HL-60/S4 treated with retinoic acid at 250 ng/mL for 4 days and 3 days (cell line): ENCODE data around the gene SMARCD2.

ENCODE experiments used
- in situ Hi-C: fragments of 300-500 bp; cut with MboI; formaldehyde crosslinking; loops from 2 replicates; pipeline ENCODE4 v1.7.0; 2022; ENCODE audit warnings: low sequenced_read_pairs

Gene SMARCD2

DNA sequence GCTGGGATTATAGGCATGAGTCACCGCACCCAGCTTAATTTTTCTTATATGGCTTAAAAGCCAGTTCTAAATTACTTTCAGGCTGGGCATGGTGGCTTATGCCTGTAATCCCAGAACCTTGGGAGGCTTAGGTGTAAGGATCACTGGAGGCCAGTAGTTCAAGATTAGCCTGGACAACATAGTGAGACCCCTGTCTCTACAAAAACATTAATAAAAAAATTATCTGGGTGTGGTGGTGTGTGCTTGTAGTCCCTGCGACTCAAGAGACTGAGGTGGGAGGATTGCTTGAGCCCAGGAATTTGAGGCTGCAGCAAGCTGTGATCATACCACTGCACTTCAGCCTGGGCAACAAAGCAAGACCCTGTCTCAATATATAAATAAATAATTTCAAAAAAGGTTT is 10.8 kb upstream of the SMARCD2 start:
- in situ Hi-C loops: no loop called here

DNA sequence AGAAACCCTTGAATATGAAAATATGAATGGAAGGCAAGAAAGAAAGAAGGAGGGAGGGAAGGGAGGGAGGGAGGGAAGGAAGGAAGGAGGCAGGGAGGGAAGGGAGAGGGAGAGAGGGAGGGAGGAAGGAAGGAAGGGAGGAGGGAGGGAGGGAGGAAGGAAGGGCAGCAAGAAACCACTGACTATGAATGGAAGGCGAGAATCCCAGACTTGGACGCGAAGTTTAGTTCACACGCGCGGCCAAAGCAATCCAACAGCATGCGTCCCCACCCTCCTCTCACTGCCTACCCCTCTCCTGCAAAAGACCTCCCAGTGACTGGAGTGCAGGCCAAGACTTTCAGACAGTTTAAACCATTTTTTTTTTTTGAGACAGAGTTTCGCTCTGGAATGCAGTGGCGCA is 7.9 kb upstream of the SMARCD2 start:
- in situ Hi-C loops: no loop called here

DNA sequence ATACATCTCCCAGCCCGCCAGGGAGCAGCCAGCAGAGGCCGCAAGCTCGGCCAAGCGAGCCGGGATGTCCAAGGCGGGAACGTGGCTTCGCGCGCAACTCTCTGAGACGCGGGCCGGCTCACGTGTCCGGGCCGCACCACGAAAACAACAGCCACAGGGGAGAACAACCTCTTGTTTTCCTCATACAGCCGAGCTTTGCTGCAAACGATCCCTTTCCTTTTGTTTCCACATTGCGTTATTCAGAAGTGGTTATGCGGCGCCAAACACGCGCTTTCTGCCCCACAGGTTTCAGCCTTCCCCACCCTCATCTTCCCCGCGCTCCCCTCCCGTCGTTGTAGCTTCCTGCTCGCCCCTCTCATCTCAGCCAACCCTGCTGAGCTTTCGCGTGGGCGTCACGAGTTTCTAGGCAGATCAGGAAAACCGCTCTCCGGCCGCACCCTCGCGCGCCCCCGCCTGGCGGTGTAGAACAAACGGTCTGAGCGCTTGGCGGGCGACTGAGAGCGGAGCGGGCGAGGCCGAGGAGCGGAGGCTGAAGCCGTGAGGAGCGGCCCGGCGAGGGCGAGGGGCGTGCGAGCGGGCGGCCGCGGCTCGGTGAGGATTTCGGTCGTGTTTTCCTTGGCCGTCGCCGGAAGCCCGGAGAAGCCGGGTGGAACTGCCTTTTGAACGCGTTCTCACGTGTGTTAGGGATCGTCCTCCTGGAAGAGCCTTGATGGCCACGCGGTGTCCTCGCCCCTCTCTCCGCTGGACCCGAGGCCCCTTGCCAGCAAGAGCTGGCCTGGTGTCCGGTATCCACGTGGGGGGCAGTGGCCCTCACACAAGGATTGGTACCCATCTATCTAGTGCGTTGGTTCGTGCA is 6.6 kb upstream of the SMARCD2 start:
- in situ Hi-C loops: loop anchor here (25.0 kb wide), 1 partner anchor 412 kb away; the partner anchor contains the start of gene CYB561

DNA sequence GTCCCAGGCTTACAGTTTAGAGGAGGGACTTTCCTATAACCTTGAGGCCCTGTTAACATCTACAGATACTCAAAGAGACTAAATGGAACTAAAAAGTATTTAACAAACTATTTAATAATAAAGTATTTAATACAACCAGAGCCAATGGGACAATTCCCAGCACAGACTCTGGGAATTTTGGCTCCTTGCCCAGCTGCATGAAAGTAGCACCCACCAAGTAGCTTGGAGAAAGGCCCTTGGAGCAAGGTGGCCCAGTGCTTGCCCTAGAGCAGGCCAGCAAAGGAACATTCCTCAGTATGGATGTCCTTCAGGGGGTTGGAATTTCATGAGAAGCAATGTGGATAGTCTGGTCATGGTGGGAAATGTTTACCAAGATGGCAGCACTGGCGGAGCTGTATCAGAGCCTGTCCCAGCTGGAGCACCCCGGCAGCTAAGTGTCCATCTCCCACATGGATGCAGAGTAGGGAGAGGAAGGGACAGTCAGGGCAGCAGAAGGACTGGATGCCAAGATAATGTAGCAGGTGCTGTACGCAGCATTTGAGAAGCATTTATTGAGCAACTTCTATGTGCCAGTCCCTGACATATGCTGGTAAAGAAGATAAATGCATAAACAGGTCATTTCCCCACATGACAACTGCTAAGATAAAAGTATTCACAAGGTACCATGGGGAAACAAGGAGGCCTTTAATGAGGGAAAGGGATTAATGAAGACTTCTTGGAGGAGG is 5.2 kb upstream of the SMARCD2 start:
- in situ Hi-C loops: loop anchor here (25.0 kb wide), 1 partner anchor 410 kb away; the partner anchor contains the start of gene CYB561

DNA sequence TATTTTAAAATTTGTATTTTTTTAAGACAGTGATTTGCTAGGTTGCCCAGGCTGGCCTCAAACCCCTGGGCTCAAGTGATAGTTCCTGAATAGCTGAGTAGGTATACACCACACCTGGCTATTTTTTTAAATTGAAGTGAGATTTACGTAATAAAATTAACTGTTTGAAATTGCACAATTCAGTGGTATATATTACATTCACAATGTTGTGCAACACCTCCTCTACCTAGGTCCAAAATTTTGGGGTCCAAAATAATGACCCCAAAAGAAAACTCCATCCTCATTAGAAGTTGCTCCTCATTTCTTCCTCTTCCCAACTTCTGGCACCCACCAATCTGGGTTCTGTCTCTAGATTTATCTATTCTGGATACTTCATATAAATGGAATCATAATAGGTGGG is 3.0 kb upstream of the SMARCD2 start:
- in situ Hi-C loops: loop anchor here (25.0 kb wide), 1 partner anchor 408 kb away; the partner anchor contains the start of gene CYB561

DNA sequence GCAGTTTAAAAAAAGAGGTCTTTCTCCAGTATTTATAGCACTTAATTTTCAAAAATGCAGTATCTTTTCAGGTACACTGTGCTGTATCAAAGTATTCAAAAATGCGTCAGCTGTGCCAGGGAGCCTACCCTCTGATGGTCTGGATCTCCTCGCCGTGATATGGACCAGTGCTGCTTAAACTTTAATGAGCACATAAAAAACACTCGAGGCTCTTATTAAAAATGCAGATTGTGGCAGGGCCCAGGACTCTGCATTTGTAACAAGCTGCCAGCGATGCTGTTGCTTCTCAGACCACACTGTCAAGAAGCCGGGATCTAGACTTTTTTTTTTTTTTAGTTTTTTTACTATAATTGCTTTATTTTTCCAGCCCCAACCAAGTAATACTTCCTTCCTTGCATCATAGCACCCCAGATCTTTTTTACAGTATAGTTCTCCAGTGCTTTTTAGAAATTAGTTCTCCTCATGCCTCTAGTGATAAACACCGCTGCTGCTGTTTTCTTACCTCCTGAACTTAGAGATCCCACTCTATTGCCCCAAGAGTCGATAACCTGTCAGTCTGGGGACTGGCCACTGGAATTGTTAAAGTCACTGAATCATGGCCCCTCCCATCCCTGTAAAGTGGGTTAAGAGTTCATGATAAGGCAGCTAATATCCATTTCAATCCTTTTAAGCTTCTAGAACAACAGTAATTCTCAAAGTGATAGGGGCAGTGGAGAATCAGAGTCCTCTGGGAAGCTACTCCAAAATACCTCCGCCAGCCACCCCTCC is 1.6 kb upstream of the SMARCD2 start:
- in situ Hi-C loops: loop anchor here (25.0 kb wide), 1 partner anchor 407 kb away; the partner anchor contains the start of gene CYB561

DNA sequence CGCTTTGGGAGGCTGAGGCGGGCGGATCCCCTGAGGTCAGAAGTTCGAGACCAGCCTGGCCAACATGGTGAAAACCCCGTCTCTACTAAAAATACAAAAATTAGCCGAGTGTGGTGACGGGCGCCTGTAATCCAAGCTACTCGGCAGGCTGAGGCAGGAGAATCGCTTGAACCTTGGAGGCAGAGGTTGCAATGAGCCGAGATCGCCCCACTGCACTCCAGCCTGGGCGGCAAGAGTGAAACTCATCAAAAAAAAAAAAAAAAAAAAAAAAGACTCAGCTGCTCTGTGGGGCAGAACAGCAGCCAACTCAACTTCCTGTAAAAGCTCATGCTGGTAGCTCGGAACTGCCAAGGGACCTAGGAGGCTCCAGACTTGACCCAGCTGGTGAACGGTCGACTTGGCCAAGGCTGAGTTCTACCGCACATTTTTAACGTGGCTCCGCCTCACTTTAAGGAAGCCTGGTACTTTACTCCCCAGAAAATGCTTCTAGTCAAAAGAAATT is 953 bp upstream of the SMARCD2 start:
- in situ Hi-C loops: loop anchor here (25.0 kb wide), 1 partner anchor 406 kb away; the partner anchor contains the start of gene CYB561

DNA sequence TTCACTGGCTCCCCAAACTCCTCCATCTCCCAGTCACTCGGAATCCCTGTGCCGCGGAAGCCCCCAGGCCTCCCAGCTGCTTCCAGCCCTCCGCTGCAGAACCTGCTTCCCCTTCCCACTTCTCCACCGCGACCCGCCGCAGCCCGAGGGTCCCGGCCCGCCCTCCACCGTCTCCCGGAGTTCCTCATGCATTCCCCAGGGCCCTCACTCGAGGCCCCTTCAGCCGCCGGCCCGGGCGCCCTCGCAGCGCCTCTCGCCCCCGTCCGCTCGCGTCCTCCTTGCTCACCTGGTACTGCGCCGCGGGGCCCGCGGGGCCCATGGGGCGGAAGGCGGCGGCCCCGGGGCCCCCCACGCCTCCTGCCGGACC is 329 bp downstream of the SMARCD2 start:
- in situ Hi-C loops: loop anchor here (25.0 kb wide), 1 partner anchor 405 kb away; the partner anchor contains the start of gene CYB561

DNA sequence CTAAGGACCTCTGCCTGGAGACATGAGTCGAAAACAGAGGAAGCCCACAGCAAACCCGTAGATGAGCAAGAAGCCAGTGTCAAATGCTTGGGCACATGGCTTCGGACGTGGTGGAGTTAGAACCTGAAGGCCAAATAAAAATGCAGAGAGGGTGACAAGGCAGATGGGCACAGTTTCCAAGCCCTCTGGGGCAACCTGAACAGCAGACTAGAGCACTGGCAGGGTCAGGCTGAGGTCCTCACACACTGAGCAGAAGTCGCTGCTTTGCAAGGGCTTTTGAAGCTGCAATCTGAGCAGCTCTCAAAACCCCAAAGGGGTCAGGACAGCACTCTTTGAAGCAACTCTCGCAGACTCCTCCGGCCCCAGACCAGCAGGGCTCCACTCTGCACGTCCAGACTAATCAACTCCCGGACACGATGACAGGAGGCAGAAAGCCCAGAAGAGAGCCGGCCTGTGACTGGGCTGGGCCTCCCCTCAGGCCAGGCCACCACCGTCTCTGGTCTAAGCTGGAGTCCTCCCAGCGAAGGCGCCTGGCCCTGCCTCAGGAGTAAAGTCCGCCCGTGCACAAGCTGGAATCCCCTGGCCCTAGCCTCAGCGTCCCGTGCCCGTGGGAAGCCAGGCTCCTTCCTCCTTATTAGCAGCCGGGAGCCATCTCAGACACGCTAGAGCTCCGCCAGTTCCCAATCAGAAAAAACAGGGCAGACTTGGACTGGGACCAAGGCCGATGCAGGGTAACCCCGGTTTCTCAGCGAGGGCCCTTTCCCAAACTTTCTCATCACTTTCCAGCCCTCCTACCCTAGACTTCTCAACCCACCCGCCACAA is 924 bp downstream of the SMARCD2 start:
- in situ Hi-C loops: loop anchor here (25.0 kb wide), 1 partner anchor 404 kb away; the partner anchor contains the start of gene CYB561

DNA sequence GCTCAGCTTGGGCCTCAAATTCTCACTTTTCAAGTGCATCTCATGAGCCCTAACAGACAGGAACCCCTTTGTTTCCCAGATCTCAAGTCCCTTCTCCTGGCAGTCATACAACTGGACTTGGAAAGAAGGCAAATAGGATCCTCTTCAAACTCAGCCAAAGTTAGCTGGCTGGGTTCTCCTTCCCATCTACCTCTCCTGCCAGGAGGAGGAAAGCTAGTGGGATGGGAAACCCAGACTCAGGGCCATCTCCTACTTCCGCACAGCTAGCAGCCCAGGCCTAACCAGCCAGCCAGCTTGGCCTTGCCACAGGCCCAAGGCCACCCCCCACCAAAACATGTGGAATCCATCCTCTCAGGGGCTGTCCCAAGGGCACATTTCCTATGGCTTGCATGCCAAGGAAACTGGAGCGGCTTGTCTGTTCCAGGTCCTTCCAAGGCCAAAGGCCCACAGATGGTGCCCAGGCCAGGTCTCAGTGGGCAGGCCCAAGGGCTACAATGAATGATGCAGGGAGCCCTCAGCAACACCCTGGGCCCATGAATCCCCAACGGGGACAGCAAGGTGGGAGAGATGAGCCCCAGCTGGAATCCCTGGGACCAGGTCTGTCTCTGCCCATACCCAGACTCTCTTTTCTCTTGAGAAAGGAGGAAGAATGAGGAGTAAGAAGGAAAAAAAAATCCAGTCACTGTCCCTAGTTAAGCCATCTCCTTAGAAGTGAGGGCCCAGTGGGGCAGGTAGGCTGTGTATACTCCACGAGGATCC is 1.7 kb downstream of the SMARCD2 start:
- in situ Hi-C loops: loop anchor here (25.0 kb wide), 1 partner anchor 403 kb away; the partner anchor contains the start of gene CYB561

DNA sequence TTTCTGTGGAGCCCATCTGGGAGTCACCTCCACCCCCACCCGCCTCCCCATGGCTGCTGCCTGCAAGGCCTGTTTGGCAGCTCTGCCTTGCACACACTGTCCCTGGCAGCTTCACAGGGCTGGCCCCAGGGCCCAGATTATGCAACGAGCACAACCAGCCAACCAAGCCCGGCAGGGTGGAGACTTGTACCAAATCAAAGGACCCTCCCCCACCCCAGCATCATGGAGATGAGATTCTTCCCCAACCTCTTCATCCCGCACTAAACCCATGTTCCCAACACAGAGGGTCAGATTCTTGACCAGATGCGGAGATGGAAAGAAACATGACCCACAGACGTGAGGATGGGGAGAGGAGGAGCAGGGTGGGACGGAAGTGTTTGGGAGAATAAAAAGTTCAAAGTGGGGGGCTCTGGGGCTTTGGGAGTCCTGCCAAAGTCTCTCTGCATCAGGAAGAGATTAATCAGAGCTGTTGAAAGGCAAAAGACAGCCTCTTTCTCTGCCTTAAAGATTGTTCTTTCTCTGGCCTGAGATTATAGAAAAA is 3.8 kb downstream of the SMARCD2 start:
- in situ Hi-C loops: loop anchor here (25.0 kb wide), 1 partner anchor 401 kb away; the partner anchor contains the start of gene CYB561

DNA sequence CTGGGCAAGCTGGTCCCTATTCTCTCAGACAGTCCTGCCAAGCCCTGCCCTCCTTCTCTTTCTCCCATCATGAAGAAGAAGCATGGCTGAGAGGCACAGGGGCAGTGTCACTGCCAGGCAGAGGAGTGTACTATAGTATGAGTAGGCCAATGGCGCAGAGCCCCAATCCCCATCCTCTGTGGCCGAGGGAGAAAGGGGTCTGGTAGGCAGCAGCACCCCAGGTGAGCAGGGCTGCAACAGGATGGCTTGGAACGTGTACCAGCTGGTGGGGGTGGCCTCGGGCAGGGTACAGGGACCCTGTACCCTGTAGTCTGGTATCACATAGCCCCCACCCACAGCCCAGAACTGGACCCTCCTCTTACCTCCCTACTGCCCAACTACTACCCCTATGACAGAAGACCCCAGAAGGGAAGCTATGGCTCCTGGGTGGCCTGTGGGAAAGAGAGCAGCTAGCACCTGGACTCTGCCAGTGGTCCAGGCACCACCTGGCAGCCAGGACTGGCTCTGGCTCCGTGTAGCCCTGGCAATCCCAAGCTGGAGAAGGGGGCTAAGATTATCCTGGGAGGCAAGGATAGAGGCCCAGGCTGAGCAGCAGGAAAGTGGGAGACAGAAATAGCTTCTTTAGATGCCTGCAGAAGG is 4.4 kb downstream of the SMARCD2 start:
- in situ Hi-C loops: loop anchor here (25.0 kb wide), 1 partner anchor 401 kb away; the partner anchor contains the start of gene CYB561

DNA sequence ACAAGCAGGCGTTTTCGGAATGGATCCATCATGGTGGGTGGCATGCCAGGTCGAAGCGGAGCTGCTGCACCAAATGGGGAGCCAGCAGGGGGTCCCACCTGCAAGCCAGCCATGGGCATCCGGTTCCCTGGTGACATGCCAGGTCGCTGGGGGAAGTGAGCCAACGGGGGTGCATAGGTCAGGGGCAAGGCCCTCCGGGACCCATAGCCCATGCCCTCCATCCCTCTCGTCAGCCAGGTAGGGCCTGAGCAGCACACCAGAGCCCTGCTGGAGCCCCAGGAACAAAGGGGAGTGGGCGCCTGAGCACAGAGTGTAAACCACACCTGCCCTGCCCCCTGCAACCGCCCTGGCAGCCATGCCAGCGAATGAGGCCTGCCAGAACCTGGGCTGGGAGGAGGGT is 5.0 kb downstream of the SMARCD2 start:
- in situ Hi-C loops: loop anchor here (25.0 kb wide), 1 partner anchor 400 kb away; the partner anchor contains the start of gene CYB561

DNA sequence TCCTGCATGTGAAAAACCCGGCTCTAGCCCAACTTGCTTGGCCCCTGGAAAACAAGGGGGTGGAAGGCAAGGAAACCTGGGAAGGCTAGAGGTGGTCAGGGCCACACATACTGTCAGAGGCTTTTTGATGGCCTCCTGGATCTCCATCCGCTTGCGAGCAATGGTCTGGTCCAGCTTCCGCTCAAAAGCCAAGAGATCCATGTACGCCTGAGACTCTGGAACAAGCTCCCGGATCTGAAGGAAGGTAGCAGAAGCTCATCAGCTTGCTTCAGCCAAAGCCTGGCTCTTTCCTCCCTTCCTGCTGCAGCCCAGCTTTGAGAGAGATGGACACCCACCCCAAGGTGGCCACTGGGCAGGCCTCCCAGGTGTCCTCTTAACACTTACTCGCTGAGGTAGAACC is 5.7 kb downstream of the SMARCD2 start:
- in situ Hi-C loops: loop anchor here (25.0 kb wide), 1 partner anchor 400 kb away; the partner anchor contains the start of gene CYB561

DNA sequence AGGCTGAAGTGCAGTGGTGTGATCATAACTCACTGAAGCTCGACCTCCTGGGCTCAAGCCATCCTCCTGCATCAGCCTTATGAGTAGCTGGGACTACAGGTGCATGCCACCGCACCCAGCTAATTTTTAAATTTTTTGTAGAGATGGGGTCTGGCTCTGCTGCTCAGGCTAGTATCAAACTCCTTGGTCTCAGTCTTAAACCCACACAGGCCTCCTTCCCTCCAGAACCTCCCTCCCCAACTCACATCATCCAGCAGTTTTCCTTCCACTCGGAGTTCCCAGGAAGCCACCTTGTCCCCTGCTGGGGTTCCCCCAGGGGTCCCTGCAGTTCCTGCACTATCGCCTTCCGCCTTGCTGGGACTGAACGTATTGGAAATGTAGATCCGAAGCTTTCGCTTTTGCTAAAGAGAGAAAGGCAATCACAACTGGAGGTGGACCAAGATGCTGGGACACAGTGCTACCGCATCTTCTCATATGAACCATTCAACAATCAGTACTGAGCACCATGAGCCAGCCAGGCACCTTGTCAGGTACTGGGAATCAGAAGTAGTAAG is 7.2 kb downstream of the SMARCD2 start:
- in situ Hi-C loops: loop anchor here (25.0 kb wide), 1 partner anchor 398 kb away; the partner anchor contains the start of gene CYB561

DNA sequence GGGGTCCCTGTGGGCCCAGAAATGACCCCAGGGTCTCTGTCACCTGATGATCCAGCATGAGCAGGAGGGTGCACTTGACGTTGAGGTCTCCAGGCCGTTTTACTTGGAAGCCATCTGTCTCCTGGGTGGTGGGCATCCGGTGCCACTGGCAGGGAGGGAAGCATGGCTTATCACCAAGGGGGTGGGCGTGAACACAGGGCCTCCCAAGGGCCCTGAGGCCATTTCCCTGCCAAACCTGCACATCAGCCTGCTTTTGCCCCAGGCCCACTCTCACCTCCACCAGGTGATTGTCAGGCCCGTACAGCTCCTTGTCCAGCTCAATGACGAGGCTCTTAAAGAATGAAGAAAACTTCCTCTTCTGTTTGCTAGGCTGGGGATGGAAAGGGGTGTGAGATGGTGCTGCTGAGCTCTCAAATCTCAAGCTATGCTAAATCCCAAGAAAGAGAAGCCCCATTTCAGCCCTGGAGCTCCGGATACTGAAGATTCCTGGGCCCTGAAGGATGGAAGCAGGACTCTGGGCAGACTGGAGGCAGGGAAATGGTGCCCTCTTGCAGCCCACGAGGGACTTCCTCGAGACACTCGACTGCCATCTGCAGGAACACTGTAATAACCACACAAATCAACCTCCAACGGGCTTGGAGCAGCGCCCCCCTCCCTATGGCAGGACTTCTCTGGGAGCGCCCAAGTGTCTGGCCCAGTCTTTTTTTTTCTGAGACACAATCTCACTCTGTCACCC is 7.9 kb downstream of the SMARCD2 start:
- in situ Hi-C loops: loop anchor here (25.0 kb wide), 1 partner anchor 397 kb away; the partner anchor contains the start of gene CYB561
